ENCODE results near the gene THY1.

GRCh38 chr11:119433358-119433725 is 10.4 kb upstream of the THY1 start:
- TF ChIP-seq POLR2A (IDR thresholded peaks at IDR 0.05; ENCODE audit: low read depth) (no peak), CTCF (IDR thresholded peaks at IDR 0.05) (no peak), POLR2AphosphoS5 (IDR thresholded peaks at IDR 0.05) (no peak)

Measured in esophagus muscularis mucosa (tissue), 3 donors.